Colonic mucosa (tissue), 4 donors: ENCODE data around the gene EFHC1. TPM values are rescaled to one million over a fixed set of nuclear protein-coding genes. Genes with fewer than 3 reads are reported as not detected.

Experiments used
- DNase-seq: peaks from one replicate; pipeline ENCODE4 v3.0.0-alpha.2; 2020
- H3K27ac ChIP-seq: fragments of 200-600 bp; one replicate; pipeline ENCODE4 v1.8.0; 2021
- H3K27me3 ChIP-seq: fragments of 200-600 bp; one replicate; pipeline ENCODE4 v1.8.0; 2021
- H3K36me3 ChIP-seq: fragments of 200-600 bp; one replicate; pipeline ENCODE4 v1.8.0; 2021
- H3K4me1 ChIP-seq: fragments of 200-600 bp; one replicate; pipeline ENCODE4 v1.8.0; 2021; ENCODE audit warnings: mild to moderate bottlenecking
- H3K4me3 ChIP-seq: fragments of 200-600 bp; one replicate; pipeline ENCODE4 v1.8.0; 2021
- H3K9ac ChIP-seq, 2 donors: one replicate each; pipeline ENCODE4 v1.7.0; 2013; ENCODE audit warnings: control low read depth in 2 of 2, low read depth in 2 of 2, low read length in 2 of 2
- H3K9me3 ChIP-seq: fragments of 200-600 bp; one replicate; pipeline ENCODE4 v1.8.0; 2021
- CTCF ChIP-seq: fragments of 200-600 bp; IDR thresholded peaks from one replicate; pipeline ENCODE4 v1.8.0; 2022; ENCODE audit warnings: antibody characterized with exemption, mild to moderate bottlenecking
- intact Hi-C: fragments of 100-400 bp; cut with DNase I; formaldehyde crosslinking; loops from one replicate; pipeline ENCODE4 v1.14.1; 2022
- total RNA-seq, 2 donors: library from RNA; stranded (reverse); fragmentation: NEBNext Ultra II Directional in 1 of 2; extraction: Animal tissue kit (Norgen Biotek cat#: 25700) in 1 of 2; gene quantifications; one replicate each; pipeline ENCODE4 v1.2.1, GENCODE V29; 2021
- donor health status: healthy.
- donor health status: DM: no; HTN: no; CAD: no.
- donor health status: DM: no; HTN: no; CAD: no.

The EFHC1 gene
- total RNA-seq, 2 donors from 2014 or later = 6.2 to 9.5 TPM

- H3K9me3 ChIP-seq = no peaks in the 10 kb centered on the region
- H3K4me1 ChIP-seq = peaks cover 20% of the 10 kb centered on the region
- H3K27me3 ChIP-seq = no peaks in the 10 kb centered on the region
- H3K36me3 ChIP-seq = no peaks in the 10 kb centered on the region
- DNase-seq = no peak
- H3K27ac ChIP-seq = no peak overlapping the region
- no peak overlapping the region for H3K9ac ChIP-seq
- TF ChIP-seq CTCF = no peak
- intact Hi-C loops = no loop called here
- H3K4me3 ChIP-seq = no peak overlapping the region
Measured at GRCh38 chr6:52545406-52546119, 125.4 kb downstream of the EFHC1 start.

- intact Hi-C loops = no loop called here
- no peaks in the 10 kb centered on the region for H3K9me3 ChIP-seq
- no peak for TF ChIP-seq CTCF
- no peak overlapping the region for H3K27ac ChIP-seq
- DNase-seq = no peak
- peaks cover 25% of the 10 kb centered on the region for H3K4me1 ChIP-seq
- no peak overlapping the region for H3K4me3 ChIP-seq
- no peaks in the 10 kb centered on the region for H3K27me3 ChIP-seq
- H3K36me3 ChIP-seq = no peaks in the 10 kb centered on the region
- H3K9ac ChIP-seq = no peak overlapping the region
Measured at GRCh38 chr6:52546192-52546591, 126.0 kb downstream of the EFHC1 start.

GRCh38 chr6:52546678-52547077 lies 126.5 kb downstream of the EFHC1 start:
- H3K36me3 ChIP-seq = no peaks in the 10 kb centered on the region
- intact Hi-C loops = no loop called here

GRCh38 chr6:52547647-52548352 lies 127.7 kb downstream of the EFHC1 start:
- Histone ChIP-seq H3K9me3 (no peaks in the 10 kb centered on the region), H3K36me3 (no peaks in the 10 kb centered on the region), H3K27ac (no peak overlapping the region), H3K4me1 (peaks cover 34% of the 10 kb centered on the region), H3K4me3 (no peak overlapping the region), H3K27me3 (no peaks in the 10 kb centered on the region), H3K9ac (no peak overlapping the region)
- intact Hi-C loops = no loop called here
- no peak for TF ChIP-seq CTCF
- DNase-seq = peak; percentile 59

More at GRCh38 chr6:52546678-52547077, 126.5 kb downstream of the EFHC1 start:
- H3K9me3 ChIP-seq = no peaks in the 10 kb centered on the region
- H3K27ac ChIP-seq = no peak overlapping the region
- no peak for DNase-seq
- TF ChIP-seq CTCF = no peak
- H3K4me1 ChIP-seq = peaks cover 30% of the 10 kb centered on the region
- no peak overlapping the region for H3K9ac ChIP-seq
- no peaks in the 10 kb centered on the region for H3K27me3 ChIP-seq
- H3K4me3 ChIP-seq = no peak overlapping the region

GRCh38 chr6:52548353-52548713 lies 128.2 kb downstream of the EFHC1 start:
- peak overlapping the region in 1 of 2 donors; percentile 16 for H3K9ac ChIP-seq
- H3K4me3 ChIP-seq = no peak overlapping the region
- H3K36me3 ChIP-seq = no peaks in the 10 kb centered on the region
- DNase-seq = no peak
- no peak for TF ChIP-seq CTCF
- intact Hi-C loops = no loop called here
- H3K27me3 ChIP-seq = no peaks in the 10 kb centered on the region
- H3K9me3 ChIP-seq = no peaks in the 10 kb centered on the region
- no peak overlapping the region for H3K27ac ChIP-seq
- peaks cover 34% of the 10 kb centered on the region for H3K4me1 ChIP-seq
